HG03108 (cell line): ENCODE measurements around the gene CBLN2.

Experiments
- ATAC-seq: cut with Tn5 transposase; IDR thresholded peaks from one replicate; pipeline ENCODE4 v1.9.1; 2021; ENCODE audit warnings: moderate library complexity; ENCODE audit not compliant: unreplicated experiment

Gene CBLN2

GRCh38 chr18:72544092-72544886 is at the start of gene CBLN2:
CBLN2 (minus strand) TSS chr18:72544342; CDS start chr18:72542160, 2,182 bp downstream.
- peak; percentile 88 for ATAC-seq

GRCh38 chr18:72588360-72588759 is 44.2 kb upstream of the CBLN2 start:
- ATAC-seq = no peak

DNA sequence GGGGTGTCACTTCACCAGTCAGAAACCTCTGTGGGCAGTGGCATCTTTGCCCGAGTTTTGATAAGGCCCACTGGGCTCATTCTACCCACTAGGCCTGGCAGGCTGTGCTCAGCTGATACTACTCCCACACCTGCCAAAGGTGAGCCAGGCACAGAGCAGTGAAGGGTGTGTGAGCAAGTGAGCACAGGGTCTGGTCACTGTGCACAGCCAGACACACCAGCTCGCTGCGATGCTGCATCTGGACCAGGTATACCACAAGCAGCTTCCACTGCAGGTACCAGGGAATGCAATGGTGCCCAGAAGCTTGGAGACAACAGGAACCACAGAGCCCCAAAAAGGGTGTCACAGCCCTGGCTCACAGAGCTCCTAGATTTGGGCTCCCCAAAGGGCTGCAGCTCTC is 40.6 kb upstream of the CBLN2 start:
- no peak for ATAC-seq

GRCh38 chr18:72581976-72582375 is 37.8 kb upstream of the CBLN2 start:
- ATAC-seq = no peak

DNA sequence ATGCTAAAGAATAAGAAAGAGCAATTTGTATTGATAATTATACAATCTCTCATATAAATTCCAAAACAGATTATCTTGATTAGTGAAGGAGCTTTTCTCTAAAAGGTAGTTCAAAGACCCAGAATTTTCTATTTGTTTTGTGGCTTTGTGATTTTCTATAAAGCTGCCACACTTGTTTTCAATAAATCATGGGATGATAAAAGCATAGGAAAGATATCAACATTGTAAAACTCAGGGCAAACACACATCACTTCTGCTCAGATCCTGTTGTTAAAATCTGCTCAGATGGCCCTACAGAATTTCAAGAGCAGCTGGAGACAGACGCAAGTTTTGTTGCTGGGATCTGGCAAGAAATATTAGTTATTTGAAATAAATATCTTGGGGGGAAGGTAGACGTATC is 28.8 kb upstream of the CBLN2 start:
- ATAC-seq = no peak

DNA sequence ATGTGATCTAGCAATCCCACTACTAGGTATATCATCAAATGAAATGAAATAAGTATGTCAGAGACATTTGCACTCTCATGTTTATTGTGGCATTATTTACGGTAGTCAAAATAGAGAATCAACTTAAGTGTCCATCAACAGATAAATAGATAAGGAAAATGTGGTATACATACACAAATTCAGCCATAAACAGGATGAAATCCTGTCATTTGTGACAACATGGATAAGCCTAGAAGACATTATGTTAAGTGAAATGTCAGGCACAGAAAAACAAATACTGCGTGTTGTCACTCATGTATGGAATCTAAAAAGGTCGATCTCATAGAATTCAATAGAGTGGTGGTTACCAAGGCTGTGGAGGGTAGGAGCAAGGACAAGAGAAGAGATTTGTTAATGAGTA is 22.1 kb upstream of the CBLN2 start:
- ATAC-seq = no peak

DNA sequence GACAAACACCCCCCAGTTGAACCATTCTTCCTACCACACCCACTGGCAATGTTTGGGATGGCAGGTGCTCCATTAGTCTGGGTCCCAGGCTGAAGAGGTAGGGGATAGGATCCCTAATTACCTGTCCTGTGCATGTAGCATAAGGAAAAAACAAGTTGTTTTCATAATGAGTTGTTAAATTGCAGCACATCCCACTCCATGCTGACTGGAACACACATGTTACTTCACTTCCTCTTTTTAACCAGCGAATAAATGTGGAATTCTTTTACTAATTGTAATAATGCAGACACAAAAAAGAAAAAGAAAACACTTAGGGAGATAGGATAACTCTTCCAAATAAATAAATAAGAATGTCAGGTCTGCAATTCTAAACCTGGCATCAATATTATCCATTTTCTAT is 11.8 kb upstream of the CBLN2 start:
- no peak for ATAC-seq

DNA sequence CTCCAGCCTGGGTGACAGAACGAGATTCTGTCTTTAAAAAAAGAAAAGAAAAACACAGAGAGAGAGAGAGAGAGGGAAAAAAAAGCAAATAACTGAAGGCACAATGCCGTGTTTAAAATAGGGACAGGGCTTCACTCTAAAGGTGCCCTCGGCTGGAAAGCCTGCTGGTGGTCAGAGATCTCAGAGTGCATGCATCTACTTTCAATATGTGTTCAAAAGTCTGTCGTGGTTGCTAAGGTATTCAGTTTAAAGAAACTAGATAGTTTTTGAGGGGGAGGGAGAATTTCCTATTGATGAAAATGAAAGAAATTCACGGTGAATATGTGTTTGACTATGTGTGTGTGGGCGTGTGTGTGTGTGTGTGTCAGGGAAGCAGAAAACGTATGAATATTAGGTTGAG is 11.0 kb upstream of the CBLN2 start:
- ATAC-seq = no peak

GRCh38 chr18:72543357-72544055 is 636 bp downstream of the CBLN2 start:
- ATAC-seq = no peak

DNA sequence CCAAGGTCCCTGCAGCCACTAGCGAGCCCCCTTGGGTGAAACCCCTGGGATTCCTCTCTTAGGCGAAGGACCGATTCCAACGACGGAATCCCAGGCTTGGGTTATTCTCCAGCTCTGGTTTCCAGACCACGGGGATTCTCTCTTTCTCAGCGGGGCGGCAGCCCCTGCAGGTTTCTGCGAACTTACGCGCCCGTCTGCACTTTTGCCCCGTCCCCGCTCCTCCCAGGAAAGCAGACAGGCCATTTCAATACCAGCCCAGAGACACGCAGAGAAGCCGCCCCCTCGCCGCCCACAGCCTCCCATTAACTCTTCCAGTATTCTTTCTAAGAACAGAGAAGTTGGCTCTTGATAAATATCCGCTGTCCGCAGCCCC is 1.2 kb downstream of the CBLN2 start:
- ATAC-seq = no peak

- no peak for ATAC-seq
Measured at GRCh38 chr18:72542342-72542741, 1.8 kb downstream of the CBLN2 start.

- no peak for ATAC-seq
Measured at GRCh38 chr18:72541871-72542332, 2.2 kb downstream of the CBLN2 start.

GRCh38 chr18:72539901-72540300 is 4.2 kb downstream of the CBLN2 start:
- no peak for ATAC-seq

DNA sequence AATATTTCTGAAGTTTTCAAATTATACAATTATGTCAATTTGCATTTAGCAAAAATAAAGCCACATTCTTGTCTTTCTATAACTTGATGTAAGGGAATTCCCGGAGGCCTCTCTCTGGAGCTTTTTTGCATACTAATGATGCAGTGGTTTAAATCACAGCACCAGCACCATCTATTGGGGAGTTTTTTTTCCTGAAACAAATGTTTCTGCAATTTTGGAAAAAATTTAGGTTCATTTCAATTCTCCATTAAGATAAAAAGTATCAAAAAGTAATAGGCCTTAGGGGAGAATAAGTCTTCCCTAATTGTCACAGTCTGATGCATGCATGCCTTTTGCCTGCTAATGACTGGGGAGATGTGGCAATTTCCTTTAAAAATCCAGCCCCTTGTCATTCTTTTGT is 13.5 kb downstream of the CBLN2 start:
- no peak for ATAC-seq

GRCh38 chr18:72504866-72505265 is 39.3 kb downstream of the CBLN2 start:
- ATAC-seq = no peak

GRCh38 chr18:72502671-72503431 is 41.3 kb downstream of the CBLN2 start:
- no peak for ATAC-seq

DNA sequence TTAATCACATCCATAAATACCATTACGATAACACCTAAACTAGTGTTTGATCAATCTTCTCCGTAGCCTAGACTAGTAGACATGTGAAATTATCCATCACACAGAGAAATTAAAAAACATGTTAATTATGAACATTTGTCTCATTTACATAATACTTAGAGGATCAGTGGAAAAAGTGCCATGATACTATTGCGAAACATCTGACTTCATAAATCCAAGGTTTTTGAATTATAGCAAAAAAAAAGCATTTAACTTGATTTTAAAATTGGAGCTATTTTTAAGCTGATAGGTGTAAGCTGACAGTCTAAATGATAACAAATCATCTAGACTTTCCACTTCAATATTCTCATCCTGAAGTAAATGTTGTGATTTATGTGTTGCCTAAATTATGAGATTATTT is 51.6 kb downstream of the CBLN2 start:
- ATAC-seq = no peak
